HG02943 (cell line): ENCODE measurements around the gene CRIP3.

Experiments used
- ATAC-seq: cut with Tn5 transposase; IDR thresholded peaks from one replicate; pipeline ENCODE4 v1.9.1; 2021; ENCODE audit warnings: mild to moderate bottlenecking, low read depth, moderate library complexity; ENCODE audit not compliant: unreplicated experiment

Gene CRIP3

DNA sequence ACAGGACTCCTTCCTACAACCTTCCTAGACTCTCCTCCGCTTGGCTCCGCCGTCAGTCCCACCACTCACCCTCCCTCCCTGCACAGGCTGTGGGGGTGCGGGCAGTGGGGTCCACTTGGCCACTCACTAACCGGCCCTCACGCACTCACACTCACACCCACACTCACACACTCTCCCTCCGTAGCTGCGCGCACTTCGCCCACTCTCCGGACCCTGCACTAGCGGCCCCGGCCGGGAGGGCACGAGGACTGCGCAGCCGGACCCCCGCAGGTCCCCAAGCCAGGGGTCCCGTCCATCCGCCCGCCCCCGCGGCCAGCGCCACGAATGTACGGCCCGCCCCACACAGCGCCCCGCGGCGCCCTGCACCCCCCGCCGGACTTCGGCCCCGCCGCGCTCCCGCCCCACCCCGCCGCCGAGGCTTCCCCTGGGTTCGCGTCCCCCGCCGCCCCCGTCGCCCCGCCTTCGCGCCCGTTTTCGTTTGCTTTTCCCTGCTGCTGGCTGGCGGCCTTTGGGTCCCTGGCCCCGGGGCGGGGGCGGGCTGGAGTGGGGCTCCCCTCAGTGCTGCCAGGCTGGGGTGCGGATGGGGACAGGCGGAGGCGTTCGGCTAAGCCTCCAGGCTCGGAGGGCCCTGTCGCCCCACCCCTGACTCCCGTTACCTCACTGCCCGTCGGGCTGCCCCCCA, 33.6 kb downstream of the CRIP3 start:
- ATAC-seq = no peak

DNA sequence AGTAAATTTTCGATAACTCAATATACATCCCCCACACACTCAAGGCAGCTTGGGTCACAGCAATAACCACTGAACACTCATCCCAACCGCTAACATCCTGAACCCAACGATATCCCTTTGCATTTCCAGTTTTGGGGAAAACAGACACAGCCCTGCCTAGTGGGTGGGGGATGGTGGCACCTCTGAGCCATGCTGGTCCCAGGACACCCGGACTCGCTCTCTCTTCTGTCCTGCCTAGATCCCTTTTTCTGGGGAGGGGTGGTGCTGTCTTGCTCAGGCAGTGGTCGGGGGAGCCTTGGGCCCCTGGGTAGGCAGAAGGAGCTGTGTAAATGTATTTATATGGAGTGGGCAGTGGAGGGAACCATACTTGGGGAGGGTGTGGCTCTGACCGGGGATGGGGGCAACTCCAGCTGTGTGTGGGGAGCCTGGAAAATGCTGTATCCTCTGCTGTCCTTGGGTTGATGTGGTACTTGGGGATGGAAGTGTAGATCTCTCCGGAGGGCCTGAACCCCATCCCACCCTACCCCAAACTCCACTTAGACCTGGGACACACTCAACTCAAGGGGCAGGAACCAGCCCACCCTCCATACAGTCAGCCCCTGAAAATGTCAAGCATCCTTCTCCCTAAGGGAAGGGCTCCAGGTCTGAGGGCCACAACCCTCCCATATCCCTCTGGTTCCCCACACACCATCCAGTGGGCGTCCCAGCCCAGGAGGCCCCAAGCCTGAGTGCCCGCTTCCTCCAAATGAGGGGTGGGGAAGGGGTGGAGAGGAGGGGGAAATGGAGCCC, 34.3 kb downstream of the CRIP3 start:
- ATAC-seq = no peak

- no peak for ATAC-seq
Measured at GRCh38 chr6:43273707-43274106, 34.9 kb downstream of the CRIP3 start.

DNA sequence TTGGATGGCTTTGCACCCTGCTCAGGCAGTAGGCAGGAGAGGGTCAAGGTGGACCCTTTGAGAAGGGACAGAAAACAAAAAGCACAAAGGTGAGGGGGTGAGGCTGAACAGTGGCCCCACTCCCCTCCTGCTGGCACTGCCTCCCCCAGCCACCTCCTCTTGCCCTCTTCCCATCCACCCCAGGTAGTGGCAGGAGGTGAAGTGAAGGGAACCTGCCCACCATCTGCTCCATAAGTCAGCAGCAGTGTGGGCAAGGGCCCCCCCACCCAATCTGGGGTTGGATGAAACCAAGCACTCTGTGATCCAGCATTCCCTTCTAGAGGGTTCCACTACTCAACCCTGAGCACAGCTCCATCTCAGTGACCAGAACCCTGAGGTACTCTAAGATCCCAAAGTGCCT, 36.7 kb downstream of the CRIP3 start:
- ATAC-seq = no peak

- no peak for ATAC-seq
Measured at GRCh38 chr6:43271103-43271815, 37.4 kb downstream of the CRIP3 start.

DNA sequence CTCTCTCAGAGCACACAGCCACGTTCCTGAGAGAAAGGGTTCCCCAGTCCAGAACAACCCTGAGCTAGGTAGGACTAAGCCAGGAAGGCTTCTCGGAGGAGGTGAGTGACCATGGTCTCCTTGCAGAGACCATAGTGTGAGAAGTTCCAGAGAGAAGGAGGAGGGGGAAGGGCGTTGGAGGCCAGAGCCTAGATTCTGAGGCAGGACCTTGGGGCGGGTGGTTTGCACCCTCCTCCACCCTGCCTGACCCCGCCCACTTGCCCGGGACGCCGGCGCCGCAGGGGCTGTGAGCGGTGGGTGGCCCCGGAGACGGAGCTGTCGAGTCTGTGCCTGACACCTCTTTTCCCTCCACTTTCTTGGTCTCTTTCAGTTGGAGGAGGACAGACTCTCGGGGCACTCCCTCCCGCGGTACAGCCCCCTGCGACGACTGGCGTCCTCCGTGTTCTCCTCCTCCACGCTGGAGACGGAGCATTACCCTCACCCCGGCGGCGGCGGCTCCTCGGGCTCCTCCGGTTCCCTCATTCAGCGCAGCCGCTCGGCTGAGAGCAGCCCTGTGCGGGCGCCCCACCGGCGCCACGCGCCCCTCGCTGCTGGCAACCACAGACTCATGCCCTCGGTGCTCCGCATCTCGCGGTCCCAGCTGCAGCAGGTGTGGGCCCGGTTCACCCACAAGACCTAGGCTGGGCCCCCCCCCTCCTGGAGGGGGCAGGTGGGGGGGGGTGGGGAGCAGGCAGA, 39.2 kb downstream of the CRIP3 start:
- ATAC-seq = no peak

- no peak for ATAC-seq
Measured at GRCh38 chr6:43268782-43269272, 39.8 kb downstream of the CRIP3 start.

DNA sequence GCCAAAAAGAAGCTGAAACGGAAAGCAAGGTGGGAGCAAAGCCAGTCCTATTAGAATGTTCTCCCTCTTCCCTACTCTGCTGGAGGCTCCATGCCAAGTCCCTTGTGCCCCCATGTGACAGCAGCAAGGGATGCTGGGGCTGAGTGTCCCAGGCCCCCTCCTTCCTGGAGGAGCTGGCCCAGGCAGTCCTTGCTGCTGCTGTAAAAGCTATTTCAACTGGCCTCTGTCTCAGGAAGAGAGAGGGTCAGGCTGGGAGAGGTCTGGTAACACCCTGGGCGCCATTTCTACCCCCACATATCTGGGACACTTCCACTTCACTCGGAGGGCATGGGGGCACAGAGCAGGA, 40.3 kb downstream of the CRIP3 start:
- no peak for ATAC-seq

DNA sequence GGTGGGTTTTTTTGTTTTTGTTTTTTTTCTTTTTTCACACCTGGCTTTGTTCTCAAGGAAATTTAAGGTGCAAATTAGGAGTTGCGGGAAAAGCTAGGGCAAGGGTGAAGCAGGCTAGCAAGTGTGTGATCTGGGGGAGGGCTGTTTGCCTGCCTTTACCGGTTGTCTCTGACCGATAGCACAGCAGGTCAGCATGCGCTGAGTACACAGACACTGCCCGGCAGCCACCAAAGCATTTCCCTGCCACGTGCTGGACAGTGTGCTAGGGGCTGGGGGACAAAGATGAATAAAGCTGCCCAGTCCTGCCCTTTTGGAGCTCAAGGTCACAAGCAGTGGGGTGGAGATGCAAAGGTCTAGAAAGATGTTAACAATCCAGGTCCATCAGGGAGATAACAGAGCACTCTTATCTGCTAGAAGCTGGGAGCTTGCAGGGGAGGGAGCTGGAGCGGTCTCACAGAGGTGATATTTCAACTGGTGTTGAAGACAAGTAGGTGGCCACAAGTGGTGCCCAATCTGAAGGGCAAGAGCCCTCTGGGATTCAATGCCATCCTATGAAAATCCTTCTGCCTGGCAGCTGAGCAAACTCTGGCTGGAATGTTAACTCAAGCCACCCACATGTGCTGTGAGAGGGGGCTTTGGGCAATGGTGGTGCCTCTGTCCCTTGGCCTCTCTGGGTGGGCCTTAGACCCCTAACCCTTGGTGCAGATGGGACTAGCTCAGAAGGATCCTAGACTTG, 40.8 kb downstream of the CRIP3 start:
- no peak for ATAC-seq

DNA sequence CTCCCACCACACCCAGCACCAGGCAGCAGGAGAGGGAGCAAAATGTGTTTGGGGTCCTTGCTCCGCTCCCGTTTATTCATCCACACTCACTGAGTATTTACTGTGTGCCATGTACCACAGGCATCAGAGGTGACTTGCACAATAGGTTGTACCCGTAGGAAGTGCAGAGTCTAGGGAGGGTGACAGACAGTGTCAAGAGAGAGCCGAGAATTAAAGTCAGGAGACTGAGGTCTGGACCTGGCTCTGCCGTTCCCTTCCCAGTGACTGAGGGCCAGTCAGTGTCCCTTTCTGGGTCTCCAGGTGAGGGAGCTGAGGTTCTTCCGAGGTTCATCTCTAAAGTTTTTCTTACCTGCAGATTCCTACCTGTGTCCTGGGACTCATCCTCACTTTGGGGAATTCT, 43.1 kb downstream of the CRIP3 start:
- no peak for ATAC-seq

DNA sequence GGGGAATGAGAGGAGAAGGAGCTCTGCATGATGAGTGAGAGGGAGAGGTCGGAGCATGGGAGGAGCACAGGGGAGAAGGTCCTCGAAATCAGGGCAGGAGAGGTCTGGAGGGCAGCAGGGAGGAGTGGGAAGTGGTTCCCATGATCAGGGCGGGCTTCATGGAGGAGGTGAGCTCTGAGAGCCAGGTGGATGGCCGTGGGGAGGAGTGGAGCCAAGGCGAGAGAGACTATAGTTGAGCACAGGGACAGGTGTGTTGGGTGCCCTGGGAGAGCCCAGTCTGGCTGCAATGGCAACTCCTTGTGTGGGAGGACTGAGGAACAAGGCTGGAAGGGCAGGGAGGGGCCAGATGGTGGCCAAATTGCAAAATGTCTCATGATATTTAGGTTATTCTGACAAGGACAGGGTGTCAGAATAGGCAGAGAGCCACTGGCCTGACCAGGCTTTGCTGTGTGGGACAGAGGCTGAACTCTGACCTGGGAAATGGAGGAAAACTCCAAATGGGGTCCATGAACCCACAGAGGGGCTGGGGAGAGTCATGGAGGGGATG, 44.0 kb downstream of the CRIP3 start:
- no peak for ATAC-seq

DNA sequence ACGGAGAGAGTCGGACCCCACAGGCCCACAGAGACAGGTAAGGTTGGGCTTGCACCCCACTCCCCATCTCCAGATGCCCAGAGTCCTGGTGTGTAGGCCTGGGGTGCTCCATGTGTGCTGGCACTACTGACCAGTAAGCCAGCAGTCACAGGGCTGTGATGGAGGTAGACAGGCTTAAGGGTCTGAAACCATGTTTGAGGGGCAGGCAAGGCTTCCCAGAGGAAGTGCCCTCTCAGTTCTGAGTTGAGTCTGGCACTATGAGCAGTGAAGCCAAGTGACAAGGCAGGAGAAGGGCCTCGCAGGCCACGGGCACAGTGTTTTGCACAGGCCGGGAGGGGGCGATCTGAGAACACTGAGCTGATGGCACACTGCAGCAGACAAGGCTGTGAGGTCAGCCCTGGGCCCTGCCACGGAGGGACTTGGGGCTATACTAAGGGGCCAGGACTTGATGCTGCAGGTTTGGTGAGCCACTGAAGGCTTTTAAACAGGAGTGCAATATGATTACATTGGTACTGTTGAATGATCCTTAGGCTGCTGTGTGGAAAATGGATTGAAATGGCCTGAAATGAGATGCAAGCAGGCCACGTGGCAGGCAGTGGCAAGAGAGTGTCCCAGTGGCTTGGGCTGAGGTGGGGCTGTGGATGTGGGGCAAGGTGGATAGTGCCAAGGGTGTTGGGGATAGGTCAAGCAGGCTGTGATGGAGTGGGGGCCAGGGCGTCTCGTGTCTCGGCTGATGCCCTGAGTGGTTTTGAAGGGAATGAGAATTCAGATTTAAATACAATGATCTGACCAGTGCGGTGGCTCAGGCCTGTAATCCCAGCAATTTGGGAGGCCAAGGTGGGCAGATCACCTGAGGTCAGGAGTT, 45.1 kb downstream of the CRIP3 start:
- ATAC-seq = no peak

DNA sequence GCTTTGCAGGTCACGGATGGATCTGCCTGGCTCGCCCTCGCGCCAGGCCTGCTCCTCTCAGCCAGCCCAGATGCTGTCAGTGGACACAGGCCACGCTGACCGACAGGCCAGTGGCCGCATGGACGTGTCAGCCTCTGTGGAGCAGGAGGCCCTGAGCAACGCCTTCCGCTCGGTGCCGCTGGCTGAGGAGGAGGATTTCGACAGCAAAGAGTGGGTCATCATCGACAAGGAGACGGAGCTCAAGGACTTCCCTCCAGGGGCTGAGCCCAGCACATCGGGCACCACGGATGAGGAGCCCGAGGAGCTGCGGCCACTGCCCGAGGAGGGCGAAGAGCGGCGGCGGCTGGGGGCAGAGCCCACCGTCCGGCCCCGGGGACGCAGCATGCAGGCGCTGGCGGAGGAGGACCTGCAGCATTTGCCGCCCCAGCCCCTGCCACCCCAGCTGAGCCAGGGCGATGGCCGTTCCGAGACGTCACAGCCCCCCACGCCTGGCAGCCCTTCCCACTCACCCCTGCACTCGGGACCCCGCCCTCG, 45.8 kb downstream of the CRIP3 start:
- no peak for ATAC-seq

DNA sequence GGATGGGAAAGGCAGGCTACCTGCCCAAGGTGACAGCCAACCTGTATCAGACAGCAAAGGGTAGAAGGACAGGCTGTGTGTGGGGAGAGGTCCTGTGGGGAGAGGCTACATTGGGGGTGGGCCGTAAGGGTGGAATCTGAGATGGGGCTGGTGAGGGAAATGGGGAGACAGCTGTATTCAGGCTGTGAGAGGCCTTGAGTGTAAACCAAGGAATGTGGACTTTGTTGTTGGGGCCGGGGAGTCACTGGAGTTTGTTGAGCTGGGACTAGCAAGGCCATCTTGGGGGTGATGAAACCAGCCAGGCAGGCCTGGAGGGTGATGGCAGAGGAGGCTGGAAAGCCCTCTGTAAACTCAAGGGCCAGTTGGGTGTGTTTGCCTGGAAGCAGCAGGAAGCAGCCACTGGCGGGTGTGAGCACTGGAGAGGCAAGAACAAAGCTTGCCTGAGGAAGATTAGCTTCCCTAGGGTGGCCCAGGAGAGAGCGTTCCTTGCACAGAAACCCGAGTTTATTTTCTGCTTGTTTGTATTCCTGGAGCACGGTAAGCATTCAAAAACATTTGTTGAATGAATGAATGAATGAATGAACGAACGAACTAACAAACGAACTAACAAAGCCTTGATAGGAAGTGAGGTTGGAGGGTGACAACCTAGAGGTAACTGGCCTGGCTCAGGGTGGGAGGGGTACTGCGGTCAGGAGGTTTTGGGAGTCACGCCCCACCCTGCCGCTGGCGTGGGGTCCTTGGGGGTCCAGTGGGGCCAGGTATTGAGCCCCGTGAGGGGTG, 46.4 kb downstream of the CRIP3 start:
- ATAC-seq = no peak

GRCh38 chr6:43261198-43261597, 47.4 kb downstream of the CRIP3 start:
- no peak for ATAC-seq

- no peak for ATAC-seq
Measured at GRCh38 chr6:43260791-43261190, 47.8 kb downstream of the CRIP3 start.

GRCh38 chr6:43258807-43259686, 49.6 kb downstream of the CRIP3 start:
- no peak for ATAC-seq
